Astrocyte (in vitro differentiated cells and primary cell): ENCODE measurements around the gene VCAM1. TPM values are rescaled to one million over a fixed set of nuclear protein-coding genes. Genes with fewer than 3 reads are reported as not detected.
A peak's percentile ranks its signal among the peaks of the same experiment; 100 is the strongest.

Experiments used
- DNase-seq: peaks from one replicate; pipeline ENCODE4 v3.0.0-alpha.2; 2010; ENCODE audit warnings: low read depth
- FAIRE-seq: peaks from 2 replicates; lab custom pipeline; 2011; peaks lifted over from hg19 to GRCh38; lab: Jason Lieb, UNC
- H2AFZ ChIP-seq: 2 replicates; pipeline ENCODE4 v1.6.0; 2012; ENCODE audit warnings: low read depth, low read length, inconsistent platforms
- H3K27ac ChIP-seq: 2 replicates; pipeline ENCODE4 v1.5.1; 2011; ENCODE audit warnings: low read depth, low read length, inconsistent platforms
- H3K27me3 ChIP-seq: 2 replicates; pipeline ENCODE4 v1.6.0; 2011; ENCODE audit warnings: low read length, inconsistent platforms; ENCODE audit not compliant: insufficient read depth
- H3K36me3 ChIP-seq: 2 replicates; pipeline ENCODE4 v1.5.1; 2011; ENCODE audit warnings: low read length, inconsistent platforms; ENCODE audit not compliant: insufficient read depth
- H3K4me1 ChIP-seq: 2 replicates; pipeline ENCODE4 v1.5.1; 2011; ENCODE audit warnings: low read length, inconsistent platforms; ENCODE audit not compliant: insufficient read depth
- H3K4me2 ChIP-seq: 2 replicates; pipeline ENCODE4 v1.6.0; 2012; ENCODE audit warnings: low read length, inconsistent platforms
- H3K4me3 ChIP-seq: 2 replicates; pipeline ENCODE4 v1.5.1; 2011; ENCODE audit warnings: low read depth, mild to moderate bottlenecking, low read length, inconsistent platforms; ENCODE audit not compliant: insufficient read depth
- H3K79me2 ChIP-seq: 2 replicates; pipeline ENCODE4 v1.6.0; 2012; ENCODE audit warnings: mild to moderate bottlenecking, low read length, inconsistent platforms; ENCODE audit not compliant: insufficient read depth
- H3K9ac ChIP-seq: 2 replicates; pipeline ENCODE4 v1.6.0; 2012; ENCODE audit warnings: mild to moderate bottlenecking, low read length, inconsistent platforms
- H3K9me3 ChIP-seq: 2 replicates; pipeline ENCODE4 v1.5.1; 2012; ENCODE audit warnings: low read depth, mild to moderate bottlenecking, low read length, inconsistent platforms; ENCODE audit not compliant: insufficient read depth
- H4K20me1 ChIP-seq: 2 replicates; pipeline ENCODE4 v1.6.0; 2012; ENCODE audit warnings: low read length, inconsistent platforms; ENCODE audit not compliant: insufficient read depth
- H3K27ac Mint-ChIP-seq: one replicate; pipeline ENCODE4 v1.8.0; 2021; ENCODE audit warnings: mild to moderate bottlenecking, mixed read lengths; ENCODE audit not compliant: unreplicated experiment
- H3K27me3 Mint-ChIP-seq: one replicate; pipeline ENCODE4 v1.8.0; 2021; ENCODE audit warnings: low read depth, mixed read lengths; ENCODE audit not compliant: unreplicated experiment
- H3K36me3 Mint-ChIP-seq: one replicate; pipeline ENCODE4 v1.8.0; 2021; ENCODE audit warnings: low read depth, mixed read lengths; ENCODE audit not compliant: unreplicated experiment
- H3K4me1 Mint-ChIP-seq: one replicate; pipeline ENCODE4 v1.8.0; 2021; ENCODE audit warnings: low read depth, mixed read lengths; ENCODE audit not compliant: unreplicated experiment
- H3K4me3 Mint-ChIP-seq: one replicate; pipeline ENCODE4 v1.8.0; 2021; ENCODE audit warnings: mild to moderate bottlenecking, moderate library complexity, mixed read lengths; ENCODE audit not compliant: unreplicated experiment
- H3K9me3 Mint-ChIP-seq: one replicate; pipeline ENCODE4 v1.8.0; 2021; ENCODE audit warnings: mild to moderate bottlenecking, mixed read lengths; ENCODE audit not compliant: unreplicated experiment
- EZH2 ChIP-seq: IDR thresholded peaks from 2 replicates; pipeline ENCODE4 v1.6.1; 2012; ENCODE audit warnings: mild to moderate bottlenecking, low read length, inconsistent platforms; ENCODE audit not compliant: insufficient read depth
- total RNA-seq: library from RNA; stranded (reverse); gene quantifications from 2 replicates; pipeline ENCODE4 v1.2.1, GENCODE V29; 2021
- TF ChIP-seq, protein P1 (sequence below): IDR thresholded peaks from 2 replicates; pipeline ENCODE4 v1.5.1; 2011; ENCODE audit warnings: low read depth, mild to moderate bottlenecking, inconsistent platforms, low read length, moderate library complexity; ENCODE audit not compliant: insufficient read depth

Gene VCAM1
- total RNA-seq, 1 donor from 2014 or later, result 3.2 TPM

GRCh38 chr1:100721526-100722207, 2.1 kb downstream of the VCAM1 start:
- Histone ChIP-seq H3K27me3 (no peaks in the 10 kb centered on the region), H3K4me3 (peak overlapping the region; percentile 42), H3K4me2 (peak overlapping the region; percentile 81), H3K79me2 (no peaks in the 10 kb centered on the region), H2AFZ (peak overlapping the region; percentile 6), H3K27ac (no peak overlapping the region), H3K4me1 (no peaks in the 10 kb centered on the region), H3K36me3 (no peaks in the 10 kb centered on the region), H3K9ac (peak overlapping the region; percentile 32), H4K20me1 (no peaks in the 10 kb centered on the region), H3K9me3 (no peaks in the 10 kb centered on the region)
- Mint-ChIP-seq H3K27ac (no peak overlapping the region), H3K9me3 (no peaks in the 10 kb centered on the region), H3K36me3 (no peaks in the 10 kb centered on the region), H3K4me1 (peaks cover 6% of the 10 kb centered on the region), H3K4me3 (no peak overlapping the region), H3K27me3 (peaks cover 2% of the 10 kb centered on the region)
- FAIRE-seq (peak; percentile 72), DNase-seq (peak; percentile 91)
- no peak for TF ChIP-seq EZH2
- TF ChIP-seq, protein P1, sequence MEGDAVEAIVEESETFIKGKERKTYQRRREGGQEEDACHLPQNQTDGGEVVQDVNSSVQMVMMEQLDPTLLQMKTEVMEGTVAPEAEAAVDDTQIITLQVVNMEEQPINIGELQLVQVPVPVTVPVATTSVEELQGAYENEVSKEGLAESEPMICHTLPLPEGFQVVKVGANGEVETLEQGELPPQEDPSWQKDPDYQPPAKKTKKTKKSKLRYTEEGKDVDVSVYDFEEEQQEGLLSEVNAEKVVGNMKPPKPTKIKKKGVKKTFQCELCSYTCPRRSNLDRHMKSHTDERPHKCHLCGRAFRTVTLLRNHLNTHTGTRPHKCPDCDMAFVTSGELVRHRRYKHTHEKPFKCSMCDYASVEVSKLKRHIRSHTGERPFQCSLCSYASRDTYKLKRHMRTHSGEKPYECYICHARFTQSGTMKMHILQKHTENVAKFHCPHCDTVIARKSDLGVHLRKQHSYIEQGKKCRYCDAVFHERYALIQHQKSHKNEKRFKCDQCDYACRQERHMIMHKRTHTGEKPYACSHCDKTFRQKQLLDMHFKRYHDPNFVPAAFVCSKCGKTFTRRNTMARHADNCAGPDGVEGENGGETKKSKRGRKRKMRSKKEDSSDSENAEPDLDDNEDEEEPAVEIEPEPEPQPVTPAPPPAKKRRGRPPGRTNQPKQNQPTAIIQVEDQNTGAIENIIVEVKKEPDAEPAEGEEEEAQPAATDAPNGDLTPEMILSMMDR, result no peak

GRCh38 chr1:100722221-100722620, 2.7 kb downstream of the VCAM1 start:
- H3K9me3 ChIP-seq, result no peaks in the 10 kb centered on the region
- H3K36me3 ChIP-seq, result no peaks in the 10 kb centered on the region
- Mint-ChIP-seq H3K27ac (no peak overlapping the region), H3K27me3 (peaks cover 2% of the 10 kb centered on the region), H3K4me1 (peaks cover 6% of the 10 kb centered on the region), H3K36me3 (no peaks in the 10 kb centered on the region), H3K4me3 (no peak overlapping the region), H3K9me3 (no peaks in the 10 kb centered on the region)
- no peak overlapping the region for H3K27ac ChIP-seq
- peak overlapping the region; percentile 81 for H3K4me2 ChIP-seq
- DNase-seq (no peak), FAIRE-seq (no peak)
- H4K20me1 ChIP-seq, result no peaks in the 10 kb centered on the region
- no peaks in the 10 kb centered on the region for H3K79me2 ChIP-seq
- H3K9ac ChIP-seq, result no peak overlapping the region
- no peaks in the 10 kb centered on the region for H3K27me3 ChIP-seq
- H3K4me3 ChIP-seq, result no peak overlapping the region
- TF ChIP-seq, protein P1, result no peak
- no peak for TF ChIP-seq EZH2
- no peak overlapping the region for H2AFZ ChIP-seq
- no peaks in the 10 kb centered on the region for H3K4me1 ChIP-seq

DNA sequence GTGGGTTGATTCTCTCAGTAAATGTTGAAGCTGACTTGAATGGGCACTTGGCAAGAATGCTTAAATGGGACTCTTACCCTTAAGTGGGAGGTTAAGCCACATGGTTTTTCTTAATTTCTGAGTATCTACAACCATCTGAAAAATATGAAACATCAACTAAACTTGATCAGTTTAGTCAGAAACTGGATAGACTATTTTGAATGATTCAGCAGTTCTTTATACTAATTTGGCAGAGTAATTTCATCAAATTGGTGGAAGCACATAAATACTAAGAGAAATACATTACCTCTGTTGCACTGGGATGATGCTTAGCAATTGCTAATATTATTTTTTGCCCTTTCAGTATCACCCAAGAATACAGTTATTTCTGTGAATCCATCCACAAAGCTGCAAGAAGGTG, 4.7 kb downstream of the VCAM1 start:
- Histone ChIP-seq H3K4me3 (no peak overlapping the region), H3K27ac (no peak overlapping the region), H3K4me1 (no peaks in the 10 kb centered on the region), H3K9me3 (no peaks in the 10 kb centered on the region), H3K79me2 (no peaks in the 10 kb centered on the region), H4K20me1 (no peaks in the 10 kb centered on the region), H3K9ac (no peak overlapping the region), H2AFZ (no peak overlapping the region), H3K4me2 (no peak overlapping the region), H3K27me3 (no peaks in the 10 kb centered on the region), H3K36me3 (no peaks in the 10 kb centered on the region)
- Mint-ChIP-seq H3K27me3 (peaks cover 2% of the 10 kb centered on the region), H3K27ac (no peak overlapping the region), H3K9me3 (no peaks in the 10 kb centered on the region), H3K4me1 (peaks cover 5% of the 10 kb centered on the region), H3K4me3 (no peak overlapping the region), H3K36me3 (no peaks in the 10 kb centered on the region)
- DNase-seq (no peak), FAIRE-seq (no peak)
- TF ChIP-seq EZH2, result no peak
- TF ChIP-seq, protein P1, result no peak
